KOPT-K1 (cell line): ENCODE measurements around the gene CAPN7.

Source experiments
- H3K27ac ChIP-seq: fragments of 200-600 bp; sonication (generic); 2 replicates; pipeline ENCODE4 v1.5.1; 2016; ENCODE audit warnings: antibody characterized with exemption, mild to moderate bottlenecking, low read depth, low read length; ENCODE audit not compliant: poor library complexity, severe bottlenecking
- H3K36me3 ChIP-seq: fragments of 200-600 bp; sonication (generic); 2 replicates; pipeline ENCODE4 v1.5.1; 2017; ENCODE audit warnings: antibody characterized with exemption, mild to moderate bottlenecking, low read length, moderate library complexity; ENCODE audit not compliant: insufficient read depth
- H3K9me3 ChIP-seq: fragments of 200-600 bp; sonication (generic); 2 replicates; pipeline ENCODE4 v1.5.1; 2017; ENCODE audit warnings: antibody characterized with exemption, low read length, mild to moderate bottlenecking; ENCODE audit not compliant: insufficient read depth, poor library complexity, severe bottlenecking

Gene CAPN7

GRCh38 chr3:15286022-15286421 lies 80.0 kb downstream of the CAPN7 start:
- H3K9me3 ChIP-seq: no peaks in the 10 kb centered on the region
- no peak overlapping the region for H3K27ac ChIP-seq
- H3K36me3 ChIP-seq: no peaks in the 10 kb centered on the region

- no peaks in the 10 kb centered on the region for H3K9me3 ChIP-seq
- no peaks in the 10 kb centered on the region for H3K36me3 ChIP-seq
- H3K27ac ChIP-seq: no peak overlapping the region
Observed at GRCh38 chr3:15287565-15288330, 81.7 kb downstream of the CAPN7 start.

GRCh38 chr3:15288331-15289035 lies 82.4 kb downstream of the CAPN7 start:
- Histone ChIP-seq H3K9me3 (no peaks in the 10 kb centered on the region), H3K36me3 (no peaks in the 10 kb centered on the region), H3K27ac (no peak overlapping the region)

- Histone ChIP-seq H3K27ac (no peak overlapping the region), H3K9me3 (no peaks in the 10 kb centered on the region), H3K36me3 (no peaks in the 10 kb centered on the region)
Observed at GRCh38 chr3:15289661-15290060, 83.6 kb downstream of the CAPN7 start.

- Histone ChIP-seq H3K9me3 (no peaks in the 10 kb centered on the region), H3K36me3 (no peaks in the 10 kb centered on the region), H3K27ac (no peak overlapping the region)
Observed at GRCh38 chr3:15290736-15291135, 84.7 kb downstream of the CAPN7 start.

- Histone ChIP-seq H3K27ac (peak overlapping the region; percentile 23), H3K36me3 (no peaks in the 10 kb centered on the region), H3K9me3 (no peaks in the 10 kb centered on the region)
Observed at GRCh38 chr3:15291589-15292541, 85.8 kb downstream of the CAPN7 start.

- H3K36me3 ChIP-seq: no peaks in the 10 kb centered on the region
- no peaks in the 10 kb centered on the region for H3K9me3 ChIP-seq
- no peak overlapping the region for H3K27ac ChIP-seq
Observed at GRCh38 chr3:15292765-15293522, 86.9 kb downstream of the CAPN7 start.

GRCh38 chr3:15294929-15295328 lies 88.9 kb downstream of the CAPN7 start:
- no peak overlapping the region for H3K27ac ChIP-seq
- H3K36me3 ChIP-seq: no peaks in the 10 kb centered on the region
- H3K9me3 ChIP-seq: no peaks in the 10 kb centered on the region

GRCh38 chr3:15295506-15295905 lies 89.5 kb downstream of the CAPN7 start:
- Histone ChIP-seq H3K36me3 (no peaks in the 10 kb centered on the region), H3K9me3 (no peaks in the 10 kb centered on the region), H3K27ac (no peak overlapping the region)

- H3K9me3 ChIP-seq: no peaks in the 10 kb centered on the region
- no peak overlapping the region for H3K27ac ChIP-seq
- H3K36me3 ChIP-seq: no peaks in the 10 kb centered on the region
Observed at GRCh38 chr3:15297608-15298350, 91.7 kb downstream of the CAPN7 start.

GRCh38 chr3:15298504-15298903 lies 92.5 kb downstream of the CAPN7 start:
- H3K36me3 ChIP-seq: no peaks in the 10 kb centered on the region
- H3K27ac ChIP-seq: no peak overlapping the region
- no peaks in the 10 kb centered on the region for H3K9me3 ChIP-seq

- no peak overlapping the region for H3K27ac ChIP-seq
- H3K36me3 ChIP-seq: no peaks in the 10 kb centered on the region
- no peaks in the 10 kb centered on the region for H3K9me3 ChIP-seq
Observed at GRCh38 chr3:15299036-15299435, 93.0 kb downstream of the CAPN7 start.

- no peaks in the 10 kb centered on the region for H3K36me3 ChIP-seq
- H3K27ac ChIP-seq: no peak overlapping the region
- no peaks in the 10 kb centered on the region for H3K9me3 ChIP-seq
Observed at GRCh38 chr3:15300323-15301078, 94.5 kb downstream of the CAPN7 start.
